Measurements from ENCODE around the gene ZNF597.

ZNF597 gene

GRCh38 chr16:3443108-3444031 lies at the start of gene ZNF597, which contains the start of gene NAA60:
Gene ZNF597, minus strand, starts transcription at chr16:3443504. Its CDS starts 351 bp downstream, at chr16:3443153.
Gene NAA60, plus strand, starts transcription at chr16:3443680. Its CDS starts 32,548 bp downstream, at chr16:3476228.
- DNase-seq: peak; percentile 71 to 77

- no peak for DNase-seq
Observed at GRCh38 chr16:3492356-3492755, 49.1 kb upstream of the ZNF597 start.

- no peak for DNase-seq
Observed at GRCh38 chr16:3490911-3491629, 47.8 kb upstream of the ZNF597 start.

- DNase-seq: no peak
Observed at GRCh38 chr16:3488801-3489200, 45.5 kb upstream of the ZNF597 start.

- DNase-seq: no peak
Observed at GRCh38 chr16:3487521-3488410, 44.5 kb upstream of the ZNF597 start.

GRCh38 chr16:3486506-3487215 lies 43.4 kb upstream of the ZNF597 start:
- DNase-seq: no peak

GRCh38 chr16:3485821-3486505 lies 42.7 kb upstream of the ZNF597 start:
- no peak for DNase-seq

GRCh38 chr16:3485097-3485745 lies 41.9 kb upstream of the ZNF597 start:
- DNase-seq: no peak

- no peak for DNase-seq
Observed at GRCh38 chr16:3484318-3485096, 41.2 kb upstream of the ZNF597 start.

GRCh38 chr16:3482659-3483241 lies 39.4 kb upstream of the ZNF597 start:
- no peak for DNase-seq

GRCh38 chr16:3481696-3482658 lies 38.7 kb upstream of the ZNF597 start:
- DNase-seq: no peak

GRCh38 chr16:3480901-3481695 lies 37.8 kb upstream of the ZNF597 start:
- DNase-seq: no peak

- DNase-seq: no peak
Observed at GRCh38 chr16:3479654-3480216, 36.4 kb upstream of the ZNF597 start.

- no peak for DNase-seq
Observed at GRCh38 chr16:3478242-3478925, 35.1 kb upstream of the ZNF597 start.

GRCh38 chr16:3476409-3476808 lies 33.1 kb upstream of the ZNF597 start:
- no peak for DNase-seq

GRCh38 chr16:3475604-3476375 lies 32.5 kb upstream of the ZNF597 start:
- no peak for DNase-seq
